Activated CD8-positive, alpha-beta memory T cell treated with anti-CD3 and anti-CD28 coated beads, Interleukin-2, amount 10 ng/mL, durations not matched to agents 7 days and 5 days (primary cell): ENCODE data around the gene SMYD2. TPM values are rescaled to one million over a fixed set of nuclear protein-coding genes. Genes with fewer than 3 reads are reported as not detected.

Experiments used
- ATAC-seq: fragments of 150-1000 bp; cut with Tn5 transposase; one replicate; pipeline ENCODE4 v1.10.0; 2021; ENCODE audit warnings: moderate library complexity
- CTCF ChIA-PET: fragments of 350-600 bp; sonication (Branson Sonifier 250); formaldehyde crosslinking; loops from one replicate; lab custom pipeline; 2021; ENCODE audit warnings: antibody characterized with exemption; lab: Charles Lee
- DNase-seq: peaks from one replicate; pipeline ENCODE4 v3.0.0-alpha.2; 2020
- H3K27ac Mint-ChIP-seq: one replicate; pipeline ENCODE4 v1.8.0; 2021; ENCODE audit warnings: mild to moderate bottlenecking, mixed read lengths
- H3K27me3 Mint-ChIP-seq: one replicate; pipeline ENCODE4 v1.8.0; 2021; ENCODE audit warnings: mixed read lengths
- H3K36me3 Mint-ChIP-seq: one replicate; pipeline ENCODE4 v1.8.0; 2021; ENCODE audit warnings: mild to moderate bottlenecking, mixed read lengths
- H3K4me1 Mint-ChIP-seq: one replicate; pipeline ENCODE4 v1.8.0; 2021; ENCODE audit warnings: mixed read lengths
- H3K4me3 Mint-ChIP-seq: one replicate; pipeline ENCODE4 v1.8.0; 2021; ENCODE audit warnings: mild to moderate bottlenecking, moderate library complexity, mixed read lengths
- H3K9me3 Mint-ChIP-seq: one replicate; pipeline ENCODE4 v1.8.0; 2022; ENCODE audit warnings: low read depth, mixed read lengths
- total RNA-seq, 2 experiments: library from RNA; stranded (reverse); gene quantifications; one replicate each; pipeline ENCODE4 v1.2.3, GENCODE V29; 2021

SMYD2 gene
- 10 to 100 TPM; 23.1 to 26.5 TPM for total RNA-seq

DNA sequence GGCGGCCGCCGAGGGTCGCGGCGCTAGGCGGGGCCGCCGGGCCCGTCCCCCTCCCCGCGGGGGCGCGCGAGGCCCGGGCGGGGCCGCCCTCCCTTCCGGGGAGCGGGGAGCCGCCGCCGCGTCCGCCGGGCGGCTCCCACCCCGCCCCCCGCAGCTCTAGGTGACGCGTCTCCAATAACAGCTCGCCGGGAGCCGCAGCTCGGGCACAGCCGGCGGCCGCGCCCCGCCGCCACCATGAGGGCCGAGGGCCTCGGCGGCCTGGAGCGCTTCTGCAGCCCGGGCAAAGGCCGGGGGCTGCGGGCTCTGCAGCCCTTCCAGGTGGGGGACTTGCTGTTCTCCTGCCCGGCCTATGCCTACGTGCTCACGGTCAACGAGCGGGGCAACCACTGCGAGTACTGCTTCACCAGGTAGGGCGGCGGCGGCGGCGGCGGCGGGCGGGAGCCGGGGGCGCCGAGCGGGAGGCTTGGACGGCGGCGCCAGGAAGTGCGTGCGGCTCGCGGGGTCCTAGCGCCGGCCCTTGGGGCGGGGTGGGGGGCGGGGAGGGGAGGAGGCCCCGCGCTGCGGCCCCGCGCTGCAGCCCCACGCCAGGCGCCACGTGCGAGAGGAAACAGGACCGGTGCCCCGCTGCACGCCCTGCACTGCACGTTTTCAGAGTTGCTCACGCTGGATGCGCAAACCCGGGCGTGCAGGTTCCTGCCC is at the start of gene SMYD2:
TSS of gene SMYD2 (plus strand) at position 139 of the 699 bp plus-strand sequence. CDS start at position 235, 96 bp downstream.
- peaks cover 33% of the 10 kb centered on the region for H3K4me1 Mint-ChIP-seq
- H3K9me3 Mint-ChIP-seq, result no peaks in the 10 kb centered on the region
- peak within 1 kb of the TSS; percentile 90 for H3K27ac Mint-ChIP-seq
- DNase-seq (peak; percentile 72), ATAC-seq (peak; percentile 78)
- H3K36me3 Mint-ChIP-seq, result no peaks in the 10 kb centered on the region
- H3K27me3 Mint-ChIP-seq, result no peaks in the 10 kb centered on the region
- CTCF ChIA-PET, result interaction anchor here (1.0 to 2.3 kb wide), 7 partner anchors 10 to 146 kb away, joined by 3 to 13 read pairs (median 4); no protein-coding TSS in a partner anchor
- peak within 1 kb of the TSS; percentile 95 for H3K4me3 Mint-ChIP-seq

- Mint-ChIP-seq H3K27me3 (peaks cover 39% of the 10 kb centered on the region), H3K4me1 (no peaks in the 10 kb centered on the region), H3K4me3 (no peak overlapping the region), H3K9me3 (no peaks in the 10 kb centered on the region), H3K36me3 (no peaks in the 10 kb centered on the region), H3K27ac (no peak overlapping the region)
- ATAC-seq (no peak), DNase-seq (no peak)
- CTCF ChIA-PET, result interaction anchor here (1.3 kb wide), 1 partner anchor 27 kb away, joined by 4 read pairs; no protein-coding TSS in a partner anchor
Observed at GRCh38 chr1:214233856-214234634, 46.9 kb upstream of the SMYD2 start.

DNA sequence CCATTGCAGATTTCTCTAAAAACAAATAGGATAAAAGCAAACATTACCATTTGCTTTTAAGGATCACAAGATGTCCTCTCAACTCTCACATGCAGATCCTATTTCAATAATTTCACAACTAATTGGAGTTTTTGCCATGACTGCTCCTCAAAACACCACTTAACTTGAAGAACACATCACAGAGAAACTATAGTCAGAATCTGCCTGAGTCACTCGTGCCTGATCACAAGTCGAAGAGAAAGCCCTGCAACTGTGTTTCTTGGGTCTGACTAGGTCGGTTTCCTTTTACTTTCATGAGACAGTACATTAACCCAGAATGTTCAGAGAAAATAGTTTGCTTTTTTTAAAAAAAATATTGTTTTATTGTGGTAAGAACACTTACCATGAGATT is 46.3 kb upstream of the SMYD2 start:
- no peaks in the 10 kb centered on the region for H3K36me3 Mint-ChIP-seq
- DNase-seq (no peak), ATAC-seq (no peak)
- no peaks in the 10 kb centered on the region for H3K9me3 Mint-ChIP-seq
- H3K4me1 Mint-ChIP-seq, result no peaks in the 10 kb centered on the region
- H3K27me3 Mint-ChIP-seq, result peaks cover 39% of the 10 kb centered on the region
- H3K4me3 Mint-ChIP-seq, result no peak overlapping the region
- CTCF ChIA-PET, result interaction anchor here (1.1 to 1.4 kb wide), 2 partner anchors 18 to 94 kb away, joined by 3 to 4 read pairs; no protein-coding TSS in a partner anchor
- H3K27ac Mint-ChIP-seq, result no peak overlapping the region

GRCh38 chr1:214236477-214236876 is 44.5 kb upstream of the SMYD2 start:
- ATAC-seq (no peak), DNase-seq (no peak)
- CTCF ChIA-PET, result no interaction called here
- peaks cover 37% of the 10 kb centered on the region for H3K27me3 Mint-ChIP-seq
- no peak overlapping the region for H3K4me3 Mint-ChIP-seq
- H3K27ac Mint-ChIP-seq, result no peak overlapping the region
- no peaks in the 10 kb centered on the region for H3K36me3 Mint-ChIP-seq
- no peaks in the 10 kb centered on the region for H3K4me1 Mint-ChIP-seq
- no peaks in the 10 kb centered on the region for H3K9me3 Mint-ChIP-seq

DNA sequence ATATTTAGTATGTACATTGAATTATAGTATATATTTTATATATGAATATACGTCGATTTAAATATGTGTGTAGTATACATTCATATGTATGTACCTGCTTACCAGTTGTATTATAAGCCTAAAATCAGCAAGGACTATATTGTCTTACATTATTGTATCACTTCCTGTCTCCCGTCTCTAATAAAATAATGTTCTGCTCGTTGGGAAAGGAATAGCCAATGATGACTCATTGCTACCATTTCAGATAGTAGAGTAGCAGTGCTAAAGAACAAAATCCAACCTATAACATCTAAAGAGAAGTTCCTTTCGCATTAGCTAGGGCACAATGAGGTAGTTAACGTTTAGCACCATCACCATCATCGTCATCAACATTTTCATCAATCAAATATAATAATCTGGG is 39.9 kb upstream of the SMYD2 start:
- Mint-ChIP-seq H3K4me1 (no peaks in the 10 kb centered on the region), H3K4me3 (no peak overlapping the region), H3K27me3 (peaks cover 45% of the 10 kb centered on the region), H3K9me3 (no peaks in the 10 kb centered on the region), H3K36me3 (no peaks in the 10 kb centered on the region), H3K27ac (no peak overlapping the region)
- CTCF ChIA-PET, result interaction anchor here (1.8 kb wide), 1 partner anchor 27 kb away, joined by 3 read pairs; no protein-coding TSS in a partner anchor
- ATAC-seq, result no peak
- no peak for DNase-seq

GRCh38 chr1:214244252-214244651 is 36.7 kb upstream of the SMYD2 start:
- ATAC-seq, result no peak
- Mint-ChIP-seq H3K4me1 (no peaks in the 10 kb centered on the region), H3K27ac (no peak overlapping the region), H3K4me3 (no peak overlapping the region), H3K27me3 (peaks cover 49% of the 10 kb centered on the region), H3K36me3 (no peaks in the 10 kb centered on the region), H3K9me3 (no peaks in the 10 kb centered on the region)
- DNase-seq, result no peak
- CTCF ChIA-PET, result interaction anchor here (1.3 kb wide), 1 partner anchor 18 kb away, joined by 5 read pairs; no protein-coding TSS in a partner anchor

- no peaks in the 10 kb centered on the region for H3K9me3 Mint-ChIP-seq
- peaks cover 50% of the 10 kb centered on the region for H3K27me3 Mint-ChIP-seq
- CTCF ChIA-PET, result interaction anchor here (0.7 to 1.3 kb wide), 2 partner anchors 17 to 87 kb away, joined by 3 to 5 read pairs; no protein-coding TSS in a partner anchor
Observed at GRCh38 chr1:214244841-214245240, 36.1 kb upstream of the SMYD2 start.

DNA sequence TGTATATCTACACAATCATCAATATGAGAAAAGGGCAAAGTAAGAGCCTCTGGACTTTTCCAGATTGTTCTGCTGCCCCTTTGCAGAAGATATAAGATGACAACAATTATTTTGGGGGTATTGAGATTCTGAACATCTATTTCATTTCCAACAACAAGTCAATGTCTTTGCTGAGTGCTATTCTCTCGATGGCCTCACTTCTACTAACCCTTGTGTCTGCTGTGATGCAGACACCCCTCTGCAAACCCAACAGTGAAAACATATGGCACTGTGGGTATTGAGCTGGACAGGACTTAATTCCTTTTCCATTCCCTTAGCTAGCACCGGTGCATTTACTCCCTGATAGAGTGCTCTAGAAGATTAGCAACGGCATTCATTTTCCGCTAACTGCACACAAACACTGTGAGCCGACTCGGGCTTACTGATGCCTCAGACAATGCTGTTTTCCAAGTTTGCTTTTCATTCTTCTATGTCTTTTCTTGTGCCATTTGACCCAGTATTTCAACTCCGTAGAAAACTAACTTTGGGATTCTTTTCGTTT is 33.4 kb upstream of the SMYD2 start:
- ATAC-seq, result no peak
- Mint-ChIP-seq H3K36me3 (no peaks in the 10 kb centered on the region), H3K4me1 (no peaks in the 10 kb centered on the region), H3K4me3 (no peak overlapping the region), H3K27ac (no peak overlapping the region), H3K27me3 (peaks cover 47% of the 10 kb centered on the region), H3K9me3 (no peaks in the 10 kb centered on the region)
- DNase-seq, result no peak
- CTCF ChIA-PET, result interaction anchor here (0.6 kb wide), 1 partner anchor 138 kb away, joined by 3 read pairs; no protein-coding TSS in a partner anchor

More at GRCh38 chr1:214244841-214245240, 36.1 kb upstream of the SMYD2 start:
- Mint-ChIP-seq H3K27ac (no peak overlapping the region), H3K36me3 (no peaks in the 10 kb centered on the region), H3K4me3 (no peak overlapping the region), H3K4me1 (no peaks in the 10 kb centered on the region)
- DNase-seq (no peak), ATAC-seq (no peak)

DNA sequence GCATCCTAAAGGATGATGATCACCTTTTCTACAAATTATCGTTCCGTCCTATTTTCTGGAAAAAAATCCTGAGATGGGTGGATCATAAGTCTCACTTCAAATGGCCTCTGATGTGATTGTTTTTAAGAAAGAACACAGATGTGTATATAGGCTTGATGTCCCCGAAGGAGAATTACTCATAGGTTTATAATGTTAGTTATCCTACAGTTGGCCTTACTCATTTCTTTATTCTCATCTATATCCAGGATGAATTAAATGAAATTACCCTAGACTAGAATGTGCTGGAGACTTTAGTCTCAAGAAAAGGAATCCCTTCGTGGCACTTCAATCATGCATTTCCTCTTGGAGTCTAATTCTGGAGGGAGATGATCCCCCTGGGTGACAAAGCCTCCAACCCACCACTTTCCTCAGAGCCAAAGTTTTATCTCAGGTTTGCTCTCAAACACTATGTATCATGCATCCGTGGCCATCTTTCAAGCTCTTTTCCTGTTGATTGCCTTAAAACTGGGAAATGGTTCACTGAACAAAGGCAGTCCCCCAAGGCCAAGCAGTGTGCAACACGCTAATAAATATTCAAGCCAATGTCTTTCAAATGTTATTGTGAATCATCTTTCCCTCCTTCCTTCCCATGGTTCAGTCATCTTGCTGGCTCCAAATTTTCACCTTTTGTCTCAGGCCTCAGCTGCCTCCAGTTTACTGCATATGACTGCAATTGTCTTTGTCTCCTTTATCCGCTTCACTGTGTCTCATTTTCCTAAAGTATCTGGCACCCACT is 32.5 kb upstream of the SMYD2 start:
- no peak overlapping the region for H3K27ac Mint-ChIP-seq
- no peaks in the 10 kb centered on the region for H3K36me3 Mint-ChIP-seq
- H3K4me1 Mint-ChIP-seq, result no peaks in the 10 kb centered on the region
- H3K9me3 Mint-ChIP-seq, result no peaks in the 10 kb centered on the region
- no peak overlapping the region for H3K4me3 Mint-ChIP-seq
- peaks cover 42% of the 10 kb centered on the region for H3K27me3 Mint-ChIP-seq
- CTCF ChIA-PET, result no interaction called here
- DNase-seq (no peak), ATAC-seq (no peak)

DNA sequence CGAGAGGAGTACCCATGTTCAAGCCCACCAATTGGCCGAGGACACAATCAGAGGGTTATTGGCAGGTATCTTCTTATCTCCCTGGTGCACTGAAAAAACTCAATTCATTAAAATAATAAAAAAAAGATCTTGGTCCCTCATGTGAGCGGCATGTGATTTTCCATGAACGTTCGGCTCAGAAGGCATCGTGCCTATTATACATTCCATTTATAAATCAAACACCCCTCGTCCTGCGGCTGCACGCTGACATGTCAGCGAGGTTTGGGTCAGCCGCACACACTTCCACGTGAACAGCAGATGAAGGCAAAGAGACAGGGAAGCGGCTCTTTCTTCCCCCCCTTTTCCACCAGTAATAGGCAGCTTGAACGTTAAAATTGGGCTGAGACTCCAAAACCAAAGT is 31.3 kb upstream of the SMYD2 start:
- CTCF ChIA-PET, result no interaction called here

DNA sequence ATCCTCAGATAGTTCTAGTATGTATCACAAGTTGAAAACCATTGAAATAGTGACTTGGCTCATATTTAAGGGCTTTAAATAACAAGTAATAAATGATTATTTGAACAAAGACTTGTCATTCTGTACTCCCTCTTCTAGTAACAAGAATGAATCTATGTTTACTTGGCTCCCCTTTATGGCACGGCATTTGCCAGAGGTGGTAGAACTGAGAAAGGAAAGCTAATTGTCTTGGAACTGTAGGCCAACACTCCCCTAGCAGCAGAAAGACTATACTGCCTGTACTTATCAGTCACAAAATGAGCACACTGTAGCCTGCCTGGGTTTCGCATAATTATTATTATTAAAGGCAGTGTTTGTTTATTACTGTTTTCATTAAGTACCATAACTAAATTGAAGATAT is 29.6 kb upstream of the SMYD2 start:
- ATAC-seq (no peak), DNase-seq (no peak)
- Mint-ChIP-seq H3K36me3 (no peaks in the 10 kb centered on the region), H3K27me3 (peaks cover 46% of the 10 kb centered on the region), H3K27ac (no peak overlapping the region), H3K4me1 (no peaks in the 10 kb centered on the region), H3K4me3 (no peak overlapping the region), H3K9me3 (no peaks in the 10 kb centered on the region)
- CTCF ChIA-PET, result interaction anchor here (2.9 to 3.0 kb wide), 2 partner anchors 10 to 80 kb away, joined by 17 to 19 read pairs; no protein-coding TSS in a partner anchor

More for the DNA sequence above, 31.3 kb upstream of the SMYD2 start:
- DNase-seq (no peak), ATAC-seq (no peak)
- Mint-ChIP-seq H3K9me3 (no peaks in the 10 kb centered on the region), H3K27ac (no peak overlapping the region), H3K27me3 (peaks cover 41% of the 10 kb centered on the region), H3K4me1 (no peaks in the 10 kb centered on the region), H3K36me3 (no peaks in the 10 kb centered on the region), H3K4me3 (no peak overlapping the region)

GRCh38 chr1:214255509-214255908 is 25.4 kb upstream of the SMYD2 start:
- Mint-ChIP-seq H3K4me3 (no peak overlapping the region), H3K4me1 (peaks cover 15% of the 10 kb centered on the region), H3K27ac (no peak overlapping the region), H3K9me3 (no peaks in the 10 kb centered on the region), H3K27me3 (peaks cover 51% of the 10 kb centered on the region), H3K36me3 (no peaks in the 10 kb centered on the region)
- DNase-seq, result no peak
- CTCF ChIA-PET, result interaction anchor here (0.7 to 10.9 kb wide), 3 partner anchors 56 to 133 kb away, joined by 3 to 373 read pairs (median 5); no protein-coding TSS in a partner anchor
- no peak for ATAC-seq
